Neural cell (in vitro differentiated cells): Measurements from ENCODE around the gene VSIG10L. TPM values are rescaled to one million over a fixed set of nuclear protein-coding genes. Genes with fewer than 3 reads are reported as not detected.

Experiments
- H2AFZ ChIP-seq: fragments of 200-600, 300-800 bp; sonication (generic), shearing (Covaris generic); 2 replicates; pipeline ENCODE4 v1.6.0; 2014; ENCODE audit warnings: low read depth, mild to moderate bottlenecking, antibody characterized with exemption, low read length, moderate library complexity
- H3F3A ChIP-seq: fragments of 200-600 bp; shearing (Covaris generic); 2 replicates; pipeline ENCODE4 v1.6.1; 2016; ENCODE audit warnings: mild to moderate bottlenecking, moderate library complexity, mixed read lengths, antibody characterized with exemption, low read length; ENCODE audit not compliant: insufficient read depth, poor library complexity, severe bottlenecking
- H3K27ac ChIP-seq: fragments of 200-600, 300-800 bp; sonication (generic), shearing (Covaris generic); 2 replicates; pipeline ENCODE4 v1.5.1; 2014; ENCODE audit warnings: mild to moderate bottlenecking, low read length, moderate library complexity
- H3K27me3 ChIP-seq: fragments of 300-800, 200-600 bp; sonication (generic), shearing (Covaris generic); 2 replicates; pipeline ENCODE4 v1.6.0; 2014; ENCODE audit warnings: mild to moderate bottlenecking, low read depth, low read length, moderate library complexity; ENCODE audit not compliant: insufficient read depth
- H3K36me3 ChIP-seq: fragments of 300-800, 200-600 bp; sonication (generic), shearing (Covaris generic); 2 replicates; pipeline ENCODE4 v1.5.1; 2014; ENCODE audit warnings: mild to moderate bottlenecking, antibody characterized with exemption, low read length, moderate library complexity; ENCODE audit not compliant: insufficient read depth
- H3K4me2 ChIP-seq: fragments of 300-800, 200-600 bp; sonication (generic), shearing (Covaris generic); 2 replicates; pipeline ENCODE4 v1.6.0; 2014; ENCODE audit warnings: mild to moderate bottlenecking, low read length
- H3K4me3 ChIP-seq: fragments of 300-800, 200-600 bp; sonication (generic), shearing (Covaris generic); 2 replicates; pipeline ENCODE4 v1.5.1; 2014; ENCODE audit warnings: mild to moderate bottlenecking, low read length, moderate library complexity
- H3K79me2 ChIP-seq: fragments of 200-600 bp; shearing (Covaris generic); replicated peaks from 2 replicates; pipeline ENCODE4 v1.6.0; 2014; ENCODE audit warnings: mild to moderate bottlenecking, low read length, moderate library complexity; ENCODE audit not compliant: insufficient read depth
- H3K9ac ChIP-seq: fragments of 300-800, 200-600 bp; sonication (generic), shearing (Covaris generic); 2 replicates; pipeline ENCODE4 v1.6.1; 2016; ENCODE audit warnings: mild to moderate bottlenecking, low read length, mixed read lengths
- H3K9me2 ChIP-seq: fragments of 200-600 bp; shearing (Covaris generic); 2 replicates; pipeline ENCODE4 v1.6.1; 2016; ENCODE audit warnings: mild to moderate bottlenecking, low read length, mixed read lengths; ENCODE audit not compliant: insufficient read depth
- H3K9me3 ChIP-seq: fragments of 200-600, 300-800 bp; sonication (generic), shearing (Covaris generic); 2 replicates; pipeline ENCODE4 v1.6.1; 2016; ENCODE audit warnings: mild to moderate bottlenecking, mixed run types, low read length, moderate library complexity, mixed read lengths
- H4K20me1 ChIP-seq: fragments of 200-600 bp; shearing (Covaris generic); 2 replicates; pipeline ENCODE4 v1.6.1; 2016; ENCODE audit warnings: mild to moderate bottlenecking, mixed run types; ENCODE audit not compliant: insufficient read depth
- EP300 ChIP-seq: fragments of 450-650 bp; conservative IDR thresholded peaks from 2 replicates; pipeline ENCODE4 v1.6.1; 2014; ENCODE audit warnings: antibody characterized with exemption, mild to moderate bottlenecking, moderate library complexity; ENCODE audit not compliant: poor library complexity, severe bottlenecking
- EZH2 ChIP-seq: fragments of 200-600, 300-800 bp; shearing (Covaris generic), sonication (generic); IDR thresholded peaks from 2 replicates; pipeline ENCODE4 v1.6.1; 2014; ENCODE audit warnings: antibody characterized with exemption, low read length, borderline replicate concordance, mild to moderate bottlenecking; ENCODE audit not compliant: insufficient read depth, poor library complexity, severe bottlenecking
- MXI1 ChIP-seq: fragments of 450-650 bp; conservative IDR thresholded peaks from 2 replicates; pipeline ENCODE4 v1.6.1; 2014; ENCODE audit warnings: antibody characterized with exemption, mild to moderate bottlenecking; ENCODE audit not compliant: poor library complexity, severe bottlenecking
- POLR2AphosphoS5 ChIP-seq: IDR thresholded peaks from 2 replicates; pipeline ENCODE4 v1.6.1; 2012
- RAD21 ChIP-seq: fragments of 450-650 bp; conservative IDR thresholded peaks from 2 replicates; pipeline ENCODE4 v1.6.1; 2014; ENCODE audit warnings: antibody characterized with exemption, mild to moderate bottlenecking, moderate library complexity
- SMC3 ChIP-seq: fragments of 450-650 bp; conservative IDR thresholded peaks from 2 replicates; pipeline ENCODE4 v1.6.1; 2014; ENCODE audit warnings: antibody characterized with exemption, mild to moderate bottlenecking, moderate library complexity; ENCODE audit not compliant: poor library complexity
- TAF1 ChIP-seq: IDR thresholded peaks from 2 replicates; pipeline ENCODE4 v1.6.1; 2012; ENCODE audit warnings: low read depth
- polyA plus RNA-seq: library from polyadenylated mRNA; depleted of rRNA; stranded (reverse); fragments of >200 nt; gene quantifications from 2 replicates; pipeline ENCODE4 v1.2.3, GENCODE V29; 2014
- TF ChIP-seq, protein P1 (sequence below): IDR thresholded peaks from 2 replicates; pipeline ENCODE4 v1.6.1; 2012; ENCODE audit warnings: borderline replicate concordance
- TF ChIP-seq, protein P2 (sequence below): fragments of 450-650 bp; IDR thresholded peaks from 2 replicates; pipeline ENCODE4 v1.5.1; 2014; ENCODE audit warnings: antibody characterized with exemption, mild to moderate bottlenecking, moderate library complexity; ENCODE audit not compliant: poor library complexity, severe bottlenecking

Gene VSIG10L
- polyA plus RNA-seq, 1 donor from 2014 or later = 2.3 TPM

DNA sequence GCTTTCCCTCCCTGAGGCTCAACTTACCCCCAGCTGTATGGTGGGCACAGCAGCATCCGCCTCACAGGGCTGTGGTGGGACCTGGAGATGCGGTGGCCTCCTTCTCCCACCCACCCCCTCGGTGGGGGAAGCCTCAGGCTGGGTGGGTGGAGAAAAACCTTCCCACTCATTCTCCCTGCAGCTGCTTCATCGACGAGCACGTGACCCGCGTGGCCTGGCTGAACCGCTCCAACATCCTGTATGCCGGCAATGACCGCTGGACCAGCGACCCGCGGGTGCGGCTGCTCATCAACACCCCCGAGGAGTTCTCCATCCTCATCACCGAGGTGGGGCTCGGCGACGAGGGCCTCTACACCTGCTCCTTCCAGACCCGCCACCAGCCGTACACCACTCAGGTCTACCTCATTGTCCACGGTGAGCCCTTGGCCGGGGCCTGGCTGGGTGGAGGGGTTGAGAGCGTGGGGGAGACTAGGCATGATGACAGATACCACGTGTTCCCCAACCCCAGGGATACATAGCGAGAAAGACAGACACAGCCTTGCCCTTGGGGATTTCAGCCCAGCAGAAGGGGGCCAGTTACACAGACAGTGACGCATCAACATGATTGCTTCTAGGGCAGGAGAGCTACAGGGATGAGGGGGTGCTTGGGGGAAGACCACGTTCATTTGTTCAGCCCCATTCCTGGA lies 18.3 kb downstream of the VSIG10L start:
- no peak overlapping the region for H2AFZ ChIP-seq
- no peak overlapping the region for H3K27ac ChIP-seq
- no peak overlapping the region for H3K4me3 ChIP-seq
- no peak overlapping the region for H3K9ac ChIP-seq
- no peaks in the 10 kb centered on the region for H3K27me3 ChIP-seq
- no peaks in the 10 kb centered on the region for H3K79me2 ChIP-seq
- TF ChIP-seq POLR2AphosphoS5 (no peak), RAD21 (no peak), TAF1 (no peak), EP300 (no peak), SMC3 (no peak), EZH2 (no peak), MXI1 (no peak)
- TF ChIP-seq, protein P1, sequence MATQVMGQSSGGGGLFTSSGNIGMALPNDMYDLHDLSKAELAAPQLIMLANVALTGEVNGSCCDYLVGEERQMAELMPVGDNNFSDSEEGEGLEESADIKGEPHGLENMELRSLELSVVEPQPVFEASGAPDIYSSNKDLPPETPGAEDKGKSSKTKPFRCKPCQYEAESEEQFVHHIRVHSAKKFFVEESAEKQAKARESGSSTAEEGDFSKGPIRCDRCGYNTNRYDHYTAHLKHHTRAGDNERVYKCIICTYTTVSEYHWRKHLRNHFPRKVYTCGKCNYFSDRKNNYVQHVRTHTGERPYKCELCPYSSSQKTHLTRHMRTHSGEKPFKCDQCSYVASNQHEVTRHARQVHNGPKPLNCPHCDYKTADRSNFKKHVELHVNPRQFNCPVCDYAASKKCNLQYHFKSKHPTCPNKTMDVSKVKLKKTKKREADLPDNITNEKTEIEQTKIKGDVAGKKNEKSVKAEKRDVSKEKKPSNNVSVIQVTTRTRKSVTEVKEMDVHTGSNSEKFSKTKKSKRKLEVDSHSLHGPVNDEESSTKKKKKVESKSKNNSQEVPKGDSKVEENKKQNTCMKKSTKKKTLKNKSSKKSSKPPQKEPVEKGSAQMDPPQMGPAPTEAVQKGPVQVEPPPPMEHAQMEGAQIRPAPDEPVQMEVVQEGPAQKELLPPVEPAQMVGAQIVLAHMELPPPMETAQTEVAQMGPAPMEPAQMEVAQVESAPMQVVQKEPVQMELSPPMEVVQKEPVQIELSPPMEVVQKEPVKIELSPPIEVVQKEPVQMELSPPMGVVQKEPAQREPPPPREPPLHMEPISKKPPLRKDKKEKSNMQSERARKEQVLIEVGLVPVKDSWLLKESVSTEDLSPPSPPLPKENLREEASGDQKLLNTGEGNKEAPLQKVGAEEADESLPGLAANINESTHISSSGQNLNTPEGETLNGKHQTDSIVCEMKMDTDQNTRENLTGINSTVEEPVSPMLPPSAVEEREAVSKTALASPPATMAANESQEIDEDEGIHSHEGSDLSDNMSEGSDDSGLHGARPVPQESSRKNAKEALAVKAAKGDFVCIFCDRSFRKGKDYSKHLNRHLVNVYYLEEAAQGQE = no peak
- TF ChIP-seq, protein P2, sequence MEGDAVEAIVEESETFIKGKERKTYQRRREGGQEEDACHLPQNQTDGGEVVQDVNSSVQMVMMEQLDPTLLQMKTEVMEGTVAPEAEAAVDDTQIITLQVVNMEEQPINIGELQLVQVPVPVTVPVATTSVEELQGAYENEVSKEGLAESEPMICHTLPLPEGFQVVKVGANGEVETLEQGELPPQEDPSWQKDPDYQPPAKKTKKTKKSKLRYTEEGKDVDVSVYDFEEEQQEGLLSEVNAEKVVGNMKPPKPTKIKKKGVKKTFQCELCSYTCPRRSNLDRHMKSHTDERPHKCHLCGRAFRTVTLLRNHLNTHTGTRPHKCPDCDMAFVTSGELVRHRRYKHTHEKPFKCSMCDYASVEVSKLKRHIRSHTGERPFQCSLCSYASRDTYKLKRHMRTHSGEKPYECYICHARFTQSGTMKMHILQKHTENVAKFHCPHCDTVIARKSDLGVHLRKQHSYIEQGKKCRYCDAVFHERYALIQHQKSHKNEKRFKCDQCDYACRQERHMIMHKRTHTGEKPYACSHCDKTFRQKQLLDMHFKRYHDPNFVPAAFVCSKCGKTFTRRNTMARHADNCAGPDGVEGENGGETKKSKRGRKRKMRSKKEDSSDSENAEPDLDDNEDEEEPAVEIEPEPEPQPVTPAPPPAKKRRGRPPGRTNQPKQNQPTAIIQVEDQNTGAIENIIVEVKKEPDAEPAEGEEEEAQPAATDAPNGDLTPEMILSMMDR = no peak
- no peak overlapping the region for H3K4me2 ChIP-seq
- H3F3A ChIP-seq = no peaks in the 10 kb centered on the region
- H3K9me2 ChIP-seq = no peaks in the 10 kb centered on the region
- no peaks in the 10 kb centered on the region for H4K20me1 ChIP-seq
- H3K36me3 ChIP-seq = peaks cover 7% of the 10 kb centered on the region
- no peaks in the 10 kb centered on the region for H3K9me3 ChIP-seq

DNA sequence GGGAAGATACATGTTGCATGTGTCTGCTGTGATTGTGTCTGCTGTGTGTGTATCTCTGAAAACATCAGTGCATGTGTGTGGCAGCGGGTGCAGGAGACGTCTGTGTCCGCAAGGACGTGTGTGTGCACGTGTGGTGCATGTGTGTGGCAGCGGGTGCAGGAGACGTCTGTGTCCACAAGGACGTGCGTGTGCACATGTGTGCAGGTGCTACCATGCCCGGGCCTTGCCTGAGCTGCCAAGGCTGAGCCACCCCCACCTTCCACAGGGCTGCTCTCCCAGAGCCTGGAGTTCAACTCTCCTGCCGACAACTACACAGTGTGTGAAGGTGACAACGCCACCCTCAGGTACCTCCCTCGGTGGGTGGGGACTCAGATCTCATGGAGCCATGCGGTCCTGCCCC lies 20.1 kb downstream of the VSIG10L start:
- Histone ChIP-seq H3K79me2 (no peaks in the 10 kb centered on the region), H3K9me2 (no peaks in the 10 kb centered on the region), H3F3A (no peaks in the 10 kb centered on the region), H3K36me3 (peaks cover 7% of the 10 kb centered on the region), H4K20me1 (no peaks in the 10 kb centered on the region), H3K4me3 (no peak overlapping the region), H3K27ac (no peak overlapping the region), H3K4me2 (no peak overlapping the region), H3K27me3 (no peaks in the 10 kb centered on the region), H2AFZ (no peak overlapping the region), H3K9ac (no peak overlapping the region), H3K9me3 (no peaks in the 10 kb centered on the region)
- no peak for TF ChIP-seq SMC3
- no peak for TF ChIP-seq POLR2AphosphoS5
- TF ChIP-seq MXI1 = no peak
- TF ChIP-seq, protein P2 = no peak
- TF ChIP-seq TAF1 = no peak
